Caco-2 (cell line): ENCODE measurements around the gene OSBPL8. TPM values are rescaled to one million over a fixed set of nuclear protein-coding genes. Genes with fewer than 3 reads are reported as not detected.

Experiments
- BruUV-seq: library from RNA; stranded (reverse); fragments of 400-500 nt; replicated peaks from 2 replicates; lab custom pipeline; 2021; lab: Mats Ljungman, UMichigan
- CTCF ChIA-PET: fragments of 300-600 bp; sonication (Branson Sonifier 250); formaldehyde crosslinking; loops from one replicate; lab custom pipeline; 2022; ENCODE audit warnings: antibody characterized with exemption; lab: Charles Lee
- POLR2A ChIA-PET: fragments of 300-600 bp; sonication (Branson Sonifier 250); formaldehyde crosslinking; loops from one replicate; lab custom pipeline; 2022; ENCODE audit warnings: antibody characterized with exemption; lab: Charles Lee
- DNase-seq, 2 experiments: peaks; one replicate each; pipeline versions ENCODE4 v3.0.0 to v3.0.0-alpha.2; 2020 to 2022
- H3K27me3 ChIP-seq: replicated peaks from 2 replicates; pipeline ENCODE4 v1.6.0; 2011; ENCODE audit warnings: low read length; ENCODE audit not compliant: control insufficient read depth, insufficient read depth
- H3K36me3 ChIP-seq: 2 replicates; pipeline ENCODE4 v1.5.1; 2011; ENCODE audit warnings: low read length; ENCODE audit not compliant: control insufficient read depth, insufficient read depth
- H3K4me1 ChIP-seq: fragments of 250-450 bp; sonication (Bioruptor Pico); 2 replicates; pipeline ENCODE4 v1.5.1; 2020; ENCODE audit warnings: mild to moderate bottlenecking
- H3K4me3 ChIP-seq: 2 replicates; pipeline ENCODE4 v1.5.1; 2011; ENCODE audit warnings: low read depth, mild to moderate bottlenecking, control low read depth, low read length
- H3K9me3 ChIP-seq: fragments of 250-450 bp; sonication (Bioruptor Pico); 2 replicates; pipeline ENCODE4 v1.5.1; 2020; ENCODE audit warnings: mild to moderate bottlenecking, moderate library complexity
- H3K27ac Mint-ChIP-seq: one replicate; pipeline ENCODE4 v1.8.0; 2022; ENCODE audit warnings: mixed read lengths; ENCODE audit not compliant: unreplicated experiment
- H3K27me3 Mint-ChIP-seq: one replicate; pipeline ENCODE4 v1.8.0; 2022; ENCODE audit warnings: mixed read lengths; ENCODE audit not compliant: insufficient read depth, unreplicated experiment
- H3K36me3 Mint-ChIP-seq: one replicate; pipeline ENCODE4 v1.8.0; 2022; ENCODE audit warnings: mild to moderate bottlenecking, mixed read lengths; ENCODE audit not compliant: insufficient read depth, unreplicated experiment
- H3K4me1 Mint-ChIP-seq: one replicate; pipeline ENCODE4 v1.8.0; 2022; ENCODE audit warnings: low read depth, mixed read lengths; ENCODE audit not compliant: unreplicated experiment
- H3K4me3 Mint-ChIP-seq: one replicate; pipeline ENCODE4 v1.8.0; 2022; ENCODE audit warnings: mild to moderate bottlenecking, moderate library complexity, mixed read lengths; ENCODE audit not compliant: unreplicated experiment
- H3K9me3 Mint-ChIP-seq: one replicate; pipeline ENCODE4 v1.8.0; 2022; ENCODE audit warnings: mixed read lengths; ENCODE audit not compliant: unreplicated experiment
- CTCF ChIP-seq, 2 experiments: fragments of 200-600 bp in 1 of 2; IDR thresholded peaks; 1 replicate in 1 of 2; 2 replicates in 1 of 2; pipeline versions ENCODE4 v1.5.1 to v1.8.0; 2011 to 2022; ENCODE audit warnings: antibody characterized with exemption in 1 of 2, control low read depth in 1 of 2, inconsistent platforms in 1 of 2, low read depth in 1 of 2, low read length in 1 of 2, mild to moderate bottlenecking in 1 of 2, moderate library complexity in 1 of 2; ENCODE audit not compliant: insufficient read depth in 1 of 2, severe bottlenecking in 1 of 2, unreplicated experiment in 1 of 2
- intact Hi-C: fragments of 100-400 bp; cut with micrococcal nuclease; formaldehyde crosslinking; loops from one replicate; pipeline ENCODE4 v1.10.0; 2022; ENCODE audit not compliant: unreplicated experiment
- total RNA-seq: library from RNA; stranded (reverse); gene quantifications from 2 replicates; pipeline ENCODE4 v1.2.3, GENCODE V29; 2022

The OSBPL8 gene
- total RNA-seq, 1 experiment from 2014 or later = 50.0 TPM

DNA sequence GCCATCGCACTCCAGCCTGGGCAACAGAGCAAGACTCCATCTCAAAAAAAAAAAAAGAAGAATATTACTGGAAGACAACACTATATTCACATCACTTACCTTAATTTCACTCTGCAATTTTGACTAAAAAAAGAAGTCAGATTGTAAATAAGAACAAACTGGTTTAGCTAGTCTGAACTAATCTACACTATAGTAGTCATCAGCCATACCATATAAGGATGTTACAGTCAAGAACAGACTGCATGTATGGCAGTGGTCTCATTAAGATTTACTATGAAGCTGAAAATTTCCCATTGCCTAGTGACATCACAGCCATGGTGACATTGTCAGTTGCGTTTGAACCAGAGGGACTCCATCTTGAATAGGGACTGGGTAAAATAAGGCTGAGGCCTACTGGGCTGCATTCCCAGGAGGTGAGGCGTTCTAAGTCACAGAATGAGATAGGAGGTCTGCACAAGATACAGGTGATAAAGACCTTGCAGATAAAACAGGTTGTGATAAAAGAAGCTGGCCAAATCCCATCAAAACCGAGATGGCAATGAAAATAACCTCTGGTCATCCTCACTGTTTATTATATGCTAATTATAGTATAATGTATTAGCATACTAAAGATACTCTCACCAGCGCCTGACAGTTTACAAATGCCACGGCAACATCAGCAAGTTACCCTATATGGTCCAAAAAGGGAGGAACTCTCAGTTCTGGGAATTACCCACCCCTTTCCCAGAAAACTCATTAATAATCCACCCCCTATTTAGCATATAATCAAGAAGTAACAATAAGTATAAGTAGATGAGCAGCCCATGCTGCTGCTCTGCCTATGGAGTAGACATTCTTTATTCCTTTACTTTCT lies 51.2 kb downstream of the OSBPL8 start:
- Histone ChIP-seq H3K36me3 (no peaks in the 10 kb centered on the region), H3K27me3 (no peaks in the 10 kb centered on the region), H3K4me3 (no peak overlapping the region), H3K4me1 (peaks cover 6% of the 10 kb centered on the region; the same call in 1 of the 2 replicates), H3K9me3 (no peaks in the 10 kb centered on the region)
- no peaks in the 10 kb centered on the region for H3K4me1 Mint-ChIP-seq
- TF ChIP-seq CTCF (IDR thresholded peaks at IDR 0.05; ENCODE audit: insufficient read depth in 1 of 2, low read depth in 1 of 2, low read length in 1 of 2, severe bottlenecking in 1 of 2, unreplicated experiment in 1 of 2) = no peak
- H3K36me3 Mint-ChIP-seq = no peaks in the 10 kb centered on the region
- no TSS peak for BruUV-seq
- ChIA-PET POLR2A (no interaction called here), CTCF (interaction anchor here (0.7 kb wide), 1 partner anchor 906 kb away, joined by 3 read pairs; no protein-coding TSS in a partner anchor)
- H3K27me3 Mint-ChIP-seq = no peaks in the 10 kb centered on the region
- H3K27ac Mint-ChIP-seq = no peak overlapping the region
- intact Hi-C loops = no loop called here
- H3K4me3 Mint-ChIP-seq = no peak overlapping the region
- DNase-seq = no peak
- H3K9me3 Mint-ChIP-seq = no peaks in the 10 kb centered on the region

GRCh38 chr12:76506149-76506548 lies 53.4 kb downstream of the OSBPL8 start:
- CTCF ChIA-PET = no interaction called here
- Mint-ChIP-seq H3K36me3 (no peaks in the 10 kb centered on the region), H3K27ac (no peak overlapping the region), H3K4me1 (no peaks in the 10 kb centered on the region), H3K4me3 (no peak overlapping the region), H3K27me3 (no peaks in the 10 kb centered on the region), H3K9me3 (no peaks in the 10 kb centered on the region)
- POLR2A ChIA-PET = no interaction called here
- no peaks in the 10 kb centered on the region for H3K9me3 ChIP-seq
- no TSS peak for BruUV-seq
- DNase-seq = no peak
- H3K4me1 ChIP-seq = peaks cover 6% of the 10 kb centered on the region; the same call in 1 of the 2 replicates
- intact Hi-C loops = no loop called here
- no peak overlapping the region for H3K4me3 ChIP-seq
- TF ChIP-seq CTCF (IDR thresholded peaks at IDR 0.05; ENCODE audit: insufficient read depth in 1 of 2, low read depth in 1 of 2, low read length in 1 of 2, severe bottlenecking in 1 of 2, unreplicated experiment in 1 of 2) = no peak
- no peaks in the 10 kb centered on the region for H3K36me3 ChIP-seq
- no peaks in the 10 kb centered on the region for H3K27me3 ChIP-seq

- no peaks in the 10 kb centered on the region for H3K9me3 ChIP-seq
- no peak overlapping the region for H3K27ac Mint-ChIP-seq
- CTCF ChIA-PET = no interaction called here
- H3K9me3 Mint-ChIP-seq = no peaks in the 10 kb centered on the region
- intact Hi-C loops = no loop called here
- H3K4me3 Mint-ChIP-seq = no peak overlapping the region
- POLR2A ChIA-PET = no interaction called here
- H3K4me1 Mint-ChIP-seq = no peaks in the 10 kb centered on the region
- no peaks in the 10 kb centered on the region for H3K27me3 ChIP-seq
- BruUV-seq = no TSS peak
- DNase-seq = no peak
- no peak for TF ChIP-seq CTCF (IDR thresholded peaks at IDR 0.05; ENCODE audit: insufficient read depth in 1 of 2, low read depth in 1 of 2, low read length in 1 of 2, severe bottlenecking in 1 of 2, unreplicated experiment in 1 of 2)
- no peaks in the 10 kb centered on the region for H3K27me3 Mint-ChIP-seq
- no peaks in the 10 kb centered on the region for H3K36me3 ChIP-seq
- no peaks in the 10 kb centered on the region for H3K36me3 Mint-ChIP-seq
- peaks cover 6% of the 10 kb centered on the region; the same call in 1 of the 2 replicates for H3K4me1 ChIP-seq
- H3K4me3 ChIP-seq = no peak overlapping the region
These were observed 54.5 kb downstream of the OSBPL8 start for GRCh38 chr12:76505050-76505449.
